GM18526 (cell line): ENCODE results near the gene FAM184A.

Experiments used
- POLR2A ChIP-seq: IDR thresholded peaks from 3 replicates; pipeline ENCODE4 v1.6.1; 2011; ENCODE audit not compliant: insufficient read length; ENCODE audit errors: extremely low read depth

The FAM184A gene

DNA sequence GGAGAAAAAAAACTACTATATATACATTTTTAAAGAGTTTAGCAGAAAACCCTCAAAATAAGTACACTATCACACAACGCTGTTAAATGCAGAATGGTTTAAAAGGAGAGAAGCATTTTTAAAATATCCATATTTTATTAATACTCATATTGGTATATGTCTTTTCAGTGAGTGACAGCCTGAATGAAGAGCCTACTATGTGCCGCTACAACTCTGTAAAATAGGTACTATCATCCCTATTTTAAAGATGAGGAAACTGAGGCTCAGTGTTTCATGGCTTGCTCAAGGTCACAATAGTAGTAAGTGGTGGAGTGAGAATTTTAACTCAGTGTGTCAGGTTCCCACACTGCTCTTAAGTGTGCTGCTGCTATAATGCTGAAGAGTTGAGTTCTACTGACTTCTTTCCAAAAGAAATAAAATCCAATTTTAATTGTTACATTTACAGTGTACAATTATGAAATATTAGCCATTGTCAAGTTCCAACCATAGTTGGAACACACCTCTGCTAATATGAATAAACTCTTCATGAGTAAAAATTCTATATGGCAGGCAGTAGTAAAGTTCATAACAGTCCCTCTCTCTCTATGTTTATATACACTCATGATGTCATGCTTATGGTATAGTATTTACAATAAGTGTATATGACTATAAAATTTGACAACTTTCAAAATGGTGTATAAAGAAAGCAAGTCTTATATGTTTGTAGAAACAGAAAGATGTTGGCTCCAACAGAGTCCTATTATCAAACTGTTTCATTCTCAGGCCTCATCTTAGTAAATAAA lies 3.1 kb downstream of the FAM184A start:
- TF ChIP-seq POLR2A: no peak

DNA sequence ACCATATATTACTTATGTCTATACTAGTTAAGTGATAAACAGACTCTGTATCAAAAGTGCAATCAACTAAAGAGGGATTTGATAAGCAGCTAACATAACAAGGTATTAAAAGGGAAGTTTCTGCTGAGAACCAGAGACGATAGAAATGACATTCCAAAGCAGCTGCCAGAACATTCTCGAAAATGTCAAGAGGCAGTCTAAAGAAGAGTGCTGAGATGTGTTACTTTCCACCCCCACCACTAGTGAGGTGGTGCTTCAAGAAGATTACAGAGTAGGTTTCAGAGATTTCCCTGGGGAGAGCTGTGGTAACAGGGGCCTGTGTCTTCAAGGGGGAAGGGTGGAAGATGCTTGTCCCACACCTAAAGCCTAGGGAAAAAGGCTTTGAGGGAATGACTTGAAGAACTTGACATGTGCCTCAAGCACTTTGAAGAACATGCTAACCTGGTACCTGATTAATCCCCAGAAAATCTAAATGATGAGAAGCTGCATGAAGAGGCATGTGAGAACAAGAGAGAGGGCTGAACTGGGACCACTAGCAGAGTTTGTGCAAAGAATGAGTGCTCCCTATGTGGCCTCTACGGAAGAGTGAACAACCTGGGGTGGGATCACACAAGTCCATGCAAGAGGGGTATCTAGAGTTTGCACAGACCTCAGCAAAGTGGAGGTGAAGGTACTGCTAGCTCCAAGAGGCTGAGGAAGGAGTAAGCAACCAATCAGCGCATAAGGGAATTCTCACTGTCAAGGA lies 5.0 kb downstream of the FAM184A start:
- no peak for TF ChIP-seq POLR2A

DNA sequence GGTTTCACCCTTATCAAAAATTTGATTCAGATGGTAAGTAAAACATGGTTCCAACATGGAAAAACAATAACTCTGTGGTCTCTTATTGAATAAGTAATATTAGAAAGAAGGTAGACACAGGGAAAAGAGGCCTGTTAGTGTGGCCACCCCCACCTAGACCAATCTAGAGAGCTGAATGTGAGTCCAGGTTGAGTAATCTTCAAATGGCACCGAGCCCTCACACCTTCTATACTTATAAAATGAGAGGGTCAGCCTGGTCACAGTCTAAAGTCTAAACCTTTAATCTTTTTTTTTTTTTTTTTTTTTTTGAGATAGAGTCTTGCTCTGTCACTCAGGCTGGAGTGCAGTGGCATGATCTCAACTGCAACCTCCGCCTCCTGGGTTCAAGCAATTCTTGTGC lies 6.9 kb downstream of the FAM184A start:
- TF ChIP-seq POLR2A: no peak

DNA sequence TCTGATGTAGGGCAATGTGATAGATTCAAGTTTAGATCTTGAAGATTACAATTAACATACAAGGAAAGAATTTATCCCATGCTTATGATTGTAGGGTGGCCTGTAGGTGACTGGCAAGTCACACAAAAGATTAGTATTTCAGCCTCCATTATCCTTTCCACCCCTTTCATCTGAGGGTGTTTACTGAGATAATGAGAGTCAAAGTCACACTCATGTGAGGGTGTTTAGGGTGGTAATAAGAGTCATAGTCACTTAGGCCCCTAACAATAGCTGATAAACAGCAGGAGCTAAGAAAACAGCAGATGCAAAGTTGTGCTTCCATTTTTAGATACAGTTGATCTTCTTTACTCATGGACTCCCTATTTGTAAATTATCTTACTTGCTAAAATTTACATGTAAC lies 11.4 kb downstream of the FAM184A start:
- no peak for TF ChIP-seq POLR2A

DNA sequence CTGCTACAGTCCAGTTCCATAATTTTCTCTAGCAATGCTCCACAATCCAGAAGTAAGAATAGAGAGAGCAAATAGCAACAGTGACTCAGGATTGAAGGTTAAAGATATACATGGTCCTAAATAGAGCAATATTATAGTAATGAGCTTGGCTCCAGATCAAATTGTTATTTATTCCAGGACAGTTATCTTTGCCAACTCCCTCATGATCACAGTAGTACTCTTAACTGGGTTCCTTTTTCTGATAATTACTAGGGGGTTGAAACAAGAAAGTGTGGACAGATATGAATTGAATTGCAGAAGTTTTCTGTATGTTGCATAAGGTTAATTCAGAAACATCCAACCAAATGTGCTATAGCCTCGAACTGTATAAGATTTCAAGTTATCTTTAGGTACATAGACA lies 11.9 kb downstream of the FAM184A start:
- TF ChIP-seq POLR2A: no peak

DNA sequence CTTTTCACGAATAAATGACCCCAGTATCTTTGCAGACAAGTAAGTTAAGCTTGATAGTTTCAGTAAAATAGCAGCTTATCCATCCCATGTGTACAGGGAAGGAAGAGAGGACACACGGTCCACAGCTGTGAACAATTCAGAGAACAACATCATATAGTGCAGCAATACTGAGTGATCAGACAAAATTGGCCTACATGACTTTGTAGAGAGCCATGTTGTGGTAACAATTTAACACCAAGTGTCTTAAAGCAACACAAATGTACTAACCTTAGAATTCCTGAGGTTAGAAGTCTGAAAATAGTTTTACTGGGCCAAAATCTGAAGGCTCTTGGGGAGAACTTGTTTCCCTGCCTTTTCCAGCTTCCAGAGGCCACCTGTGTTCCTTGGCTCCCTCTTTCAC lies 12.5 kb downstream of the FAM184A start:
- no peak for TF ChIP-seq POLR2A

DNA sequence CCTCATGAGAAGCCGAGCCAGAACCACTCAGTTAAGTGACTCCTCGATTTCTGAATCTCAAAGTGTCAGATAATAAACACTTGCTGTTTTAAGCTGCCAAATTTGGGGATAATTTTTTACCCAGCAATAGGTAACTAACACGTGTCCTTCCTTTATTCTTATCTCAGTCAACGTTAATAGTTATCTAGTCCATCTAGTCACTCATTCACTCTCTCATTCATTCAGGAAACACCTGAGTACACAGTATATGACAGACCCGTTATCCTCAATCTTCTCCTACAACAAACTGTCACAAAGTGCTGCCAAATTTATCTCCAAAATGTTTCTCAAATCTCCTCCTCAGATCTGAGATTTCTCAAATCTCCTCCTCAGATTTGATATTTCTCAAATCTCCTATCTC lies 13.1 kb downstream of the FAM184A start:
- TF ChIP-seq POLR2A: no peak

DNA sequence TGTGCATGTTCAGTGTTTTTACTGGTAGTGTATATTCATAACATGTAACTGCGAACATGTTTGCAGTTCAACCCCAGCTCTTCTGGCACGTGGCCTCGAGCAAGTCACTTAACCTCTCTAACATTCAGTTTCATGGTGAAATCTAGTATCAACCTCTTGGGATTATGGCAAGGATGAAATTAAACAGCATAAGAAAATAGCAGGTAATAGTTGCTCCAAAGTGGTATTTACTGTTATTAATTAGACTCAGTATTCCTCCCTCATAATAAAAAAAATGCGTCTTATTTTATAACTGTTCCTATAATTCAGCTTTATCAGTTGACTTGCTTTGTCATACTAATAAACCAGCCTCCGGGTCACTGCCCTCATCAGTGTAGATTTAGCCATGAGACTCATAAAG lies 15.0 kb downstream of the FAM184A start:
- TF ChIP-seq POLR2A: no peak

DNA sequence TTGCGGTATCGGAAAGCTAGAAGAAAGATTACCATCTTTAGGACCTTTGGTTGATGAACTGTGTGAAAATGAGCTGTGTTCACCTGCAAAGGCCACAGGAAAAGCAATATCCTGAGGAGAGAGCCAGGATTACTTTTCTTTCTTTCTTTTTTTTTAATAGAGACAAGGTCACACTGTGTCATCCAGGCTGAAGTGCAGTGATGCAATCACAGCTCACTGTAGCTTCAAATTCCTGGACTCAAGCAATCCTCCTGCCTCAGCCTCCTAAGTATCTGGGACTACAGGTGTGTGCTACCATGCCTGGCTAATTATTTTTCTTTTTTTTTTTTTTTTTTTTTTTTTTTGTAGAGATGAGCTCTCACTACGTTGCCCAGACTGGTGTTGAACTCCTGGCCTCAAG lies 17.2 kb downstream of the FAM184A start:
- TF ChIP-seq POLR2A: no peak

DNA sequence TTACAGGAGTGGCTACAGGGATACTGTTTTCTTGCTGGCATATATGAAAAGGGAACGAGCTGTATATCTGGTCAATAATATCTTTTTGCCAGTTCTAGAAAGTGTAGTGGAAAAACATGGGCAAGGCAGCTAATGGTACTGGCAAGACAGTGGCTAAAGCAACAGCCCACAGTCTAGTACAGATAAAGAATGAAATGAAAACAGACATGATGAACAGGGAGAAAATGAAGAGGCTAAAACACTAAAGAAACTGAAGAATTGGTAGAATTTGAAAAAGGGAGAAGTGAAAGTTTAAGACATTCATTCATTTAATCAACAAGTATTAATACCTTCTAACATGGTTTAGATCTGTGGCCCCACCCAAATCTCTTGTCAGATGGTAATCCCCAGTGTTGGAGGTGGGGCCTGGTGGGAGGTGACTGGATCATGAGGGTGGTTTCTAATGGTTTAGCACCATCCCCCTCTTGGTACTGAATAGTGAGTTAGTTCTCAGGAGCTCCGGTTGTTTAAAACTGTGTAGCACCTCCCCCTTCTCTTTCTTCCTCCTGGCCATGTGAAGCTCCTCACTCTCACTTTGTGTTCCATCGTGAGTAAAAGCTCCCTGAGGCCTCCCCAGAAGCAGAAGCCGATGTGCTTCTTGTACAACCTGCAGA lies 18.1 kb downstream of the FAM184A start:
- no peak for TF ChIP-seq POLR2A

DNA sequence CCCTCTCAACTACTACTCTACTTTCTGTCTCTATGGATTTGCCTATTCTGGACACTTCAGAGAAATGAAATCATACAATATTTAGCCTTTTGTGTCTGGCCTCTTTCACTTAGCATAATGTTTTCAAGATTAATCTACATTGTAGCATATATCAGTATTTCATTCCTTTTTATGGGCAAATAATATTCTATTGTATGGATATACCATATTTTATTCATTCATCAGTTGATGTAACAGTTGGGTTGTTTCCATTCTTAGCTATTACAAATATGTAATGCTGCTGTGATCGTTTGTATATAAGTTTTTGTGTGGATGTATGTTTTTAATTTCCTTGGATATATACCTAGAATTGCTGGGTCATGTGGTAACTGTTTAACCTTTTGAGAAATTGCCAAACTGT lies 23.4 kb downstream of the FAM184A start:
- TF ChIP-seq POLR2A: no peak

DNA sequence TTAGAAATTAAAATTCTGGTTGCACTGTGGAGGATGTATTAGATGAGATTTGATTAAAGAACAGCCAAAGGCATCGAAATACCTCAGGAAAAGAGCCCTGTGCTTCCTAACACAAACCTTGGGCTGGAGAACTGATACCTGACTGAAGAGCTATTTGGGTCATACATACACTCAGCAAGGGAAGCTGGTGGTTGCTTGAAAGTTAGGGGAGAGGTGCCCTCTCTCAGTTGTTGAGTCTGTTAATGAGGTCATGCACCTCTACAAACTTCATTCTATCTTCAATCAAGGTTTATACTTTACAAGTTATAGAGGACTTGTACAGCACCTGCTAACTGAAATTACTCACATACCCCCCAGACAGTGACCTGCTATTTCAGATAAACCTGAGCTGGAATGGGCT lies 25.5 kb downstream of the FAM184A start:
- no peak for TF ChIP-seq POLR2A

DNA sequence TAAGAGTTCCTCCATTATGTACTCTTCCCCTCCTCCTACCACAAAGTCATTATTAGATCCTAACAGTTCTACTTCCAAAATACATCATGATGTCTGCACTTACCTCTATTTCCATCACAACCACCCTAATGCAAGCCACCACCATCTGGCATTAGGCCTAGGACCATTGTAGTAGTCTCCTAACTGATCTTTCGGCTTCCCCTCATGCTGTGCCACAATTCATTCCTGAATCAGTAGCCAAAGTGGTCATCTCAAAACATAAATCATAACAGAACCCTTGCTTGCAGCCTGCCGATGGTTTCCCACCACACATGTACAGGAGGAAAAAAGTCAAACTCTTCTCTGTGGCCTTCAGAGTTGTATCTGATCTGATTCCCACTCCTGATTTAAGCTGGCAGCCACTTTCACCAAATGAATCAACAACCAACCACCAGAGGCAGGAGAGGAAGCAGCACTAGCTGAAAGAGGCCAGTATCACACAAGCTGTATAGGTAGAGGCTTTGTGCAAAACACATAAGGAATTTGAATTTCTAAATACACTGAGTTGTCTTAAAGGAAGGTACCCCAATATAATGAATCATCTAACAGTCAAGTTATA lies 26.1 kb downstream of the FAM184A start:
- no peak for TF ChIP-seq POLR2A

DNA sequence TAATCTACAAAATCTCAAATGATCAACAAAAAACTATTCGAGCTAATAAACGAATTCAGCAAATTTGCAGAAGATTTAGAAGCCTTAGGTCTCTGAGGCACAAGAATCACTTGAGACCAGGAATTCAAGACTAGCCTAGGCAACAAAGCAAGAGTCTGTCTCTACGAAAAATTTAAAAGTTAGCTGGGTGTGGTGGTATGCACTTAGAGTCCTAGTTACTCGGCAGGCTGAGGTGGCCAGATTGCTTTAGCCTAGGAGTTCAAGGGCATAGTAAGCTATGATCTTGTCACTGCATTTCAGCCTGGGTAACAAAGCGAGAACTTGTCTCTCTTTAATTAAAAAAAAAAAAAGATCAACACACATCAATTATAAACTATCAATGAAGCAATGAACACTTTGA lies 34.2 kb downstream of the FAM184A start:
- TF ChIP-seq POLR2A: no peak

DNA sequence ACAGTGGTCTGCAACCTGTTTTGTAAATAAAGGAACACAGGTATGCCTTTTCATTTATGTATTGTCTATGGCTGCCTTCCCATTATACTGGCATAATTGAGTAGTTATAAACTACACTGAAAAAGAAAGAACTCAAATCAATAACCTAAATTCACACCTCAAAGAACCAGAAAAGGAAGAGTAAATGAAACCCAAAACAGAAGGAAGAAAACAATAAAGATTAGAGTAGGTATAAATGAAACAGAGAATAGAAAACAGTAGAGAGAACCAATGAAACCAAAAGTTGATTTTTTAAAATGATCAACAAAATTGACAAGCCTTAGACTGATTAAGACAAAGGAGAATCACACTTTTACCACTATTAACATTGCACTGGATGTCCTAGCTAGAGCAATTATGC lies 34.7 kb downstream of the FAM184A start:
- TF ChIP-seq POLR2A: no peak

DNA sequence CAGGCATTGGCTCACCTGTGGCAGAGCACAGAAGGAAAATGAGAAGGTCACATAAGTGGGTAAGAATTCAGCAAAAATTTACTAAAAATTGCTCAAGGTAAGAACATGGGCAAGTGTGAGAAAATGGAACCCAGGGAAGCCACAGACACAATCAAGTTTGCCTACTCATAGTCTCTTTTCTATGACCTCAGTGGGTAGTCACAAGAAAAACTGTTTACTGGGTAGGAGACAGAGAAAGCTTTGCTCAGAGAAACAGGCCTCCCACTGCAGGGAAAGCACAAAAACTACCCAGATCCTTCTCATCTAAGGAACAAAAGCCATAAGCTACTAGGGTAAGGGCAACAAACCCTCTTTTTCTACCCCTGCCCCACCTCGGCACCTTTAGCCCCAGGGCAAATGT lies 35.2 kb downstream of the FAM184A start:
- no peak for TF ChIP-seq POLR2A
